HepG2 (cell line): ENCODE results near the gene MTOR. TPM values are rescaled to one million over a fixed set of nuclear protein-coding genes. Genes with fewer than 3 reads are reported as not detected.

Experiments used
- ATAC-seq: fragments of 200-7000 bp; cut with Tn5 transposase; 3 replicates; pipeline ENCODE4 v1.9.1; 2020; ENCODE audit warnings: mild to moderate bottlenecking, moderate library complexity
- BruUV-seq: library from RNA; stranded (reverse); fragments of 400-500 nt; replicated peaks from 2 replicates; lab custom pipeline; 2021; lab: Mats Ljungman, UMichigan
- CTCF ChIA-PET: fragments of 300-600 bp; formaldehyde crosslinking; extraction: SDS; loops from one replicate; lab custom pipeline; 2021; ENCODE audit warnings: low total read pairs, inconsistent platforms, low intra/inter-chr PET ratio; lab: Yijun Ruan, JAX
- POLR2A ChIA-PET: fragments of 350-600 bp; sonication (Branson Sonifier 250); formaldehyde crosslinking; loops from one replicate; lab custom pipeline; 2020; ENCODE audit warnings: antibody characterized with exemption, inconsistent platforms; lab: Yijun Ruan, JAX
- DNase-seq: peaks from one replicate; pipeline ENCODE4 v3.0.0-alpha.2; 2015; ENCODE audit warnings: low spot score
- FAIRE-seq: peaks from 3 replicates; lab custom pipeline; 2011; peaks lifted over from hg19 to GRCh38; lab: Jason Lieb, UNC
- H2AFZ ChIP-seq: one replicate; pipeline ENCODE4 v1.6.1; 2011; ENCODE audit warnings: low read length, inconsistent platforms
- H3K27ac ChIP-seq: fragments of 300-600 bp; 3 replicates; pipeline ENCODE4 v1.8.0; 2011; ENCODE audit warnings: mixed run types, mild to moderate bottlenecking, mixed read lengths, low read length, inconsistent platforms; ENCODE audit not compliant: insufficient read depth; ENCODE audit errors: extremely low read length
- H3K27me3 ChIP-seq, 2 experiments: fragments of 200-600 bp in 1 of 2; 2 replicates in 1 of 2; 3 replicates in 1 of 2; pipeline versions ENCODE4 v1.6.0 to v1.8.0; 2011; ENCODE audit warnings: low read length in 2 of 2, mild to moderate bottlenecking in 2 of 2, moderate library complexity in 2 of 2, inconsistent platforms in 1 of 2; ENCODE audit not compliant: insufficient read depth in 2 of 2, control insufficient read depth in 1 of 2
- H3K36me3 ChIP-seq, 2 experiments: fragments of 200-600 bp in 1 of 2; replicated peaks in 1 of 2; 2 replicates in 1 of 2; 3 replicates in 1 of 2; pipeline versions ENCODE4 v1.5.1 to v1.8.0; 2011; ENCODE audit warnings: low read length in 2 of 2, inconsistent platforms in 1 of 2; ENCODE audit not compliant: insufficient read depth in 2 of 2, control insufficient read depth in 1 of 2
- H3K4me1 ChIP-seq: 2 replicates; pipeline ENCODE4 v1.5.1; 2012; ENCODE audit warnings: low read length, inconsistent platforms; ENCODE audit not compliant: insufficient read depth
- H3K4me2 ChIP-seq: 2 replicates; pipeline ENCODE4 v1.6.0; 2011; ENCODE audit warnings: low read depth, low read length, inconsistent platforms
- H3K4me3 ChIP-seq, 3 experiments: fragments of 200-600 bp in 1 of 3; sonication (generic), shearing (Covaris generic) in 1 of 3; replicated peaks in 1 of 3; 2 replicates each; pipeline ENCODE4 v1.5.1; 2011 to 2016; ENCODE audit warnings: low read length in 3 of 3, inconsistent platforms in 2 of 3, low read depth in 2 of 3, mild to moderate bottlenecking in 2 of 3, control low read depth in 1 of 3, mixed read lengths in 1 of 3; ENCODE audit not compliant: insufficient read depth in 1 of 3
- H3K79me2 ChIP-seq: one replicate; pipeline ENCODE4 v1.6.1; 2011; ENCODE audit warnings: low read length, inconsistent platforms; ENCODE audit not compliant: insufficient read depth
- H3K9ac ChIP-seq: 2 replicates; pipeline ENCODE4 v1.6.0; 2011; ENCODE audit warnings: mild to moderate bottlenecking, low read depth, low read length, inconsistent platforms; ENCODE audit not compliant: insufficient read depth
- H3K9me3 ChIP-seq: 2 replicates; pipeline ENCODE4 v1.5.1; 2012; ENCODE audit warnings: mild to moderate bottlenecking, low read length
- H4K20me1 ChIP-seq: 2 replicates; pipeline ENCODE4 v1.6.0; 2011; ENCODE audit warnings: inconsistent platforms, mild to moderate bottlenecking, low read length, moderate library complexity; ENCODE audit not compliant: insufficient read depth
- ATF1 ChIP-seq: IDR thresholded peaks from 2 replicates; pipeline ENCODE4 v1.6.1; 2016; ENCODE audit warnings: mild to moderate bottlenecking, control low read depth
- CBX5 ChIP-seq: sonication (generic); formaldehyde crosslinking; IDR thresholded peaks from 2 replicates; pipeline ENCODE4 v1.4.0; 2020; ENCODE audit warnings: missing genetic modification reagents, borderline replicate concordance
- CCAR2 ChIP-seq: fragments of 200-400 bp; formaldehyde crosslinking; optimal IDR thresholded peaks from 2 replicates; pipeline ENCODE3; 2018; ENCODE audit warnings: low read depth, mild to moderate bottlenecking, low read length, moderate library complexity
- HCFC1 ChIP-seq: fragments of 150-350 bp; IDR thresholded peaks from 2 replicates; pipeline ENCODE4 v1.6.1; 2014; ENCODE audit warnings: low read depth, low read length
- HOXA5 ChIP-seq: sonication (generic); formaldehyde crosslinking; IDR thresholded peaks from 2 replicates; pipeline ENCODE4 v1.4.0; 2020; ENCODE audit warnings: missing genetic modification reagents
- MTA3 ChIP-seq: sonication (generic); formaldehyde crosslinking; IDR thresholded peaks from 2 replicates; pipeline ENCODE4 v1.4.0; 2020; ENCODE audit warnings: missing genetic modification reagents
- NAIF1 ChIP-seq: sonication (generic); formaldehyde crosslinking; IDR thresholded peaks from 2 replicates; pipeline ENCODE4 v1.5.0; 2020; ENCODE audit warnings: mild to moderate bottlenecking, missing genetic modification reagents, borderline replicate concordance
- PHF21A ChIP-seq: sonication (generic); formaldehyde crosslinking; IDR thresholded peaks from 2 replicates; pipeline ENCODE4 v1.5.0; 2020; ENCODE audit warnings: mild to moderate bottlenecking, missing genetic modification reagents
- POGZ ChIP-seq: sonication (generic); formaldehyde crosslinking; IDR thresholded peaks from 2 replicates; pipeline ENCODE4 v1.4.0; 2020; ENCODE audit warnings: mild to moderate bottlenecking, missing genetic modification reagents
- SPEN ChIP-seq: sonication (generic); formaldehyde crosslinking; IDR thresholded peaks from 2 replicates; pipeline ENCODE4 v1.5.1; 2020; ENCODE audit warnings: low read depth, mild to moderate bottlenecking, missing genetic modification reagents
- TARDBP ChIP-seq: sonication (generic); formaldehyde crosslinking; IDR thresholded peaks from 2 replicates; pipeline ENCODE4 v1.8.0; 2022; ENCODE audit warnings: mild to moderate bottlenecking, missing genetic modification reagents
- ZBTB42 ChIP-seq: sonication (generic); formaldehyde crosslinking; IDR thresholded peaks from 2 replicates; pipeline ENCODE4 v1.5.0; 2020; ENCODE audit warnings: mild to moderate bottlenecking, missing genetic modification reagents
- ZFP41 ChIP-seq: sonication (generic); formaldehyde crosslinking; IDR thresholded peaks from 2 replicates; pipeline ENCODE4 v1.4.0; 2020; ENCODE audit warnings: mild to moderate bottlenecking, missing genetic modification reagents, borderline replicate concordance
- ZNF101 ChIP-seq: sonication (generic); formaldehyde crosslinking; IDR thresholded peaks from 2 replicates; pipeline ENCODE4 v1.4.0; 2020; ENCODE audit warnings: mild to moderate bottlenecking, low read depth, missing genetic modification reagents, borderline replicate concordance
- ZNF556 ChIP-seq: sonication (generic); formaldehyde crosslinking; IDR thresholded peaks from 2 replicates; pipeline ENCODE4 v1.4.0; 2020; ENCODE audit warnings: mild to moderate bottlenecking, missing genetic modification reagents, borderline replicate concordance
- ZNF615 ChIP-seq: sonication (generic); formaldehyde crosslinking; IDR thresholded peaks from 2 replicates; pipeline ENCODE4 v1.5.0; 2020; ENCODE audit warnings: mild to moderate bottlenecking, missing genetic modification reagents, borderline replicate concordance
- ZSCAN31 ChIP-seq: sonication (generic); formaldehyde crosslinking; IDR thresholded peaks from 2 replicates; pipeline ENCODE4 v1.5.0; 2020; ENCODE audit warnings: low read depth, mild to moderate bottlenecking, missing genetic modification reagents
- WGBS: methylation state at CpG from one replicate; pipeline ENCODE4 v1.1.6; 2017; ENCODE audit warnings: low lambda C conversion rate; 5-methylcytosine and 5-hydroxymethylcytosine counted together
- in situ Hi-C: cut with HindIII; loops from 2 replicates; pipeline ENCODE4 v1.10.0; 2017; ENCODE audit warnings: low pct_unique_long_range_greater_than_20kb; ENCODE audit not compliant: extremely low pct_ligation_motif_present
- intact Hi-C: fragments of 100-400 bp; cut with micrococcal nuclease; formaldehyde crosslinking; loops from one replicate; pipeline ENCODE4 v1.10.0; 2022; ENCODE audit not compliant: unreplicated experiment
- polyA plus RNA-seq, 8 experiments: library from polyadenylated mRNA; depleted of rRNA in 3 of 8; stranded (reverse) in 7 of 8; unstranded in 1 of 8; fragments of >200 nt; fragmentation: Illumina TruSeq in 4 of 8; extraction: Trizol in 4 of 8; gene quantifications; 2 replicates each; pipeline versions ENCODE4 v1.2.1 to v1.2.3, GENCODE V29; 2011 to 2016; ENCODE audit warnings: low read depth in 4 of 8, missing spikeins in 1 of 8, mixed read lengths in 1 of 8; ENCODE audit not compliant: insufficient read depth in 1 of 8
- total RNA-seq, 5 experiments: library from RNA; depleted of rRNA; stranded (reverse); fragments of >200 nt; fragmentation: Illumina TruSeq; extraction: Trizol; gene quantifications; 2 replicates each; pipeline ENCODE4 v1.2.3, GENCODE V29; 2016; ENCODE audit warnings: low read depth in 1 of 5
- TF ChIP-seq, protein P1 (sequence below): sonication (generic); formaldehyde crosslinking; IDR thresholded peaks from 2 replicates; pipeline ENCODE4 v1.5.1; 2020; ENCODE audit warnings: mild to moderate bottlenecking, missing genetic modification reagents, borderline replicate concordance
- TF ChIP-seq, protein P2 (sequence below): sonication (generic); formaldehyde crosslinking; IDR thresholded peaks from 2 replicates; pipeline ENCODE4 v1.8.0; 2022; ENCODE audit warnings: mild to moderate bottlenecking, missing genetic modification reagents, moderate library complexity

Gene MTOR
- total and polyA plus RNA-seq, 2 of the 13 experiments (the other 11 are each of a cell fraction or from before 2014, with no cell fraction given): 24.6 to 34.6 TPM

DNA sequence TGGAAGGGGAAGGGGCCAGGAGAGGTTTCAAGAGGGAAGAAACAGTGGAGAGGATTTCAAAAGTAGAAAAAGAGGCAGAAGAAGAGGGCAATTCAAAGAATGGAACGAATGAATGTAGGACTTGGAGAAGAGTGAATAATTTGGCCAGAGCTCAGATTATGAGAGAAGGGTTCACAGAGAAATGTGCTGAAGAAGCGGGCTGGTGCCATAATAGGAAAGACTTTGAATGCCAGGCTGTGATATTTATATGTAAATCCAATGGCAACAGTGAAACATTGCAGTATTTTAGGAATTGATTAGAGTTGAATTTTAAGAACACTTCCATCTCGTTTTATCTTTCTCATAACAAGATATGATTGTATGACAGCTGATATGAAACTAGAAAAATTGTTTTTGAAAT lies 109.2 kb downstream of the MTOR start:
- intact Hi-C loops (no loop called here), in situ Hi-C loops (no loop called here)
- WGBS: 90% methylated on average over 3 of the region's 3 CpGs
- Histone ChIP-seq H3K4me1 (peaks cover 10% of the 10 kb centered on the region; the same call in 1 of the 2 replicates), H3K4me2 (no peak overlapping the region), H3K27me3 (no peaks in the 10 kb centered on the region), H4K20me1 (no peaks in the 10 kb centered on the region), H3K9ac (no peak overlapping the region), H3K36me3 (peaks cover 7 to 51% of the 10 kb centered on the region in 2 experiments; a peak in 4 of 5 replicates), H3K9me3 (no peaks in the 10 kb centered on the region), H3K4me3 (no peak overlapping the region), H3K27ac (no peak overlapping the region), H3K79me2 (no peaks in the 10 kb centered on the region), H2AFZ (no peak overlapping the region)
- ChIA-PET POLR2A (no interaction called here), CTCF (no interaction called here)
- no peak for FAIRE-seq
- TF ChIP-seq MTA3: no peak
- TF ChIP-seq, protein P1, sequence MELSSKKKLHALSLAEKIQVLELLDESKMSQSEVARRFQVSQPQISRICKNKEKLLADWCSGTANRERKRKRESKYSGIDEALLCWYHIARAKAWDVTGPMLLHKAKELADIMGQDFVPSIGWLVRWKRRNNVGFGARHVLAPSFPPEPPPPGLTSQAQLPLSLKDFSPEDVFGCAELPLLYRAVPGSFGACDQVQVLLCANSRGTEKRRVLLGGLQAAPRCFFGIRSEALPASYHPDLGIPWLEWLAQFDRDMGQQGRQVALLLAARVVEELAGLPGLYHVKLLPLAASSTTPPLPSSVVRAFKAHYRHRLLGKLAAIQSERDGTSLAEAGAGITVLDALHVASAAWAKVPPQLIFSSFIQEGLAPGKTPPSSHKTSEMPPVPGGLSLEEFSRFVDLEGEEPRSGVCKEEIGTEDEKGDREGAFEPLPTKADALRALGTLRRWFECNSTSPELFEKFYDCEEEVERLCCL: no peak
- no peak for TF ChIP-seq HOXA5 (CRISPR knock-in tag)
- TF ChIP-seq TARDBP: no peak
- no peak for TF ChIP-seq ATF1 (CRISPR knock-in tag)
- TF ChIP-seq ZNF615 (CRISPR knock-in tag): no peak
- TF ChIP-seq ZNF101 (CRISPR knock-in tag): no peak
- no peak for TF ChIP-seq ZSCAN31 (CRISPR knock-in tag)
- no peak for TF ChIP-seq POGZ (CRISPR knock-in tag)
- TF ChIP-seq ZNF556 (CRISPR knock-in tag): no peak
- no peak for TF ChIP-seq CBX5
- no peak for TF ChIP-seq SPEN (CRISPR knock-in tag)
- no peak for TF ChIP-seq ZFP41 (CRISPR knock-in tag)
- TF ChIP-seq CCAR2: no peak
- TF ChIP-seq HCFC1: no peak
- no peak for TF ChIP-seq NAIF1
- TF ChIP-seq, protein P2, sequence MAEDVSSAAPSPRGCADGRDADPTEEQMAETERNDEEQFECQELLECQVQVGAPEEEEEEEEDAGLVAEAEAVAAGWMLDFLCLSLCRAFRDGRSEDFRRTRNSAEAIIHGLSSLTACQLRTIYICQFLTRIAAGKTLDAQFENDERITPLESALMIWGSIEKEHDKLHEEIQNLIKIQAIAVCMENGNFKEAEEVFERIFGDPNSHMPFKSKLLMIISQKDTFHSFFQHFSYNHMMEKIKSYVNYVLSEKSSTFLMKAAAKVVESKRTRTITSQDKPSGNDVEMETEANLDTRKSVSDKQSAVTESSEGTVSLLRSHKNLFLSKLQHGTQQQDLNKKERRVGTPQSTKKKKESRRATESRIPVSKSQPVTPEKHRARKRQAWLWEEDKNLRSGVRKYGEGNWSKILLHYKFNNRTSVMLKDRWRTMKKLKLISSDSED (CRISPR knock-in tag): no peak
- TF ChIP-seq PHF21A (CRISPR knock-in tag): no peak
- no peak for TF ChIP-seq ZBTB42 (CRISPR knock-in tag)
- no peak for ATAC-seq
- no TSS peak for BruUV-seq
- DNase-seq: no peak
